Uterus (tissue), 2 donors: ENCODE measurements around the gene CPNE4.

Source experiments
- CTCF ChIP-seq, 4 experiments: fragments of 200-600 bp in 2 of 4; fragments of 450-650 bp in 2 of 4; sonication (generic) in 2 of 4; IDR thresholded peaks; one replicate each; pipeline ENCODE4 v1.5.1; 2016 to 2019; ENCODE audit warnings: antibody characterized with exemption in 4 of 4, mild to moderate bottlenecking in 2 of 4, moderate library complexity in 1 of 4
- POLR2A ChIP-seq, 2 donors: fragments of 450-650 bp; IDR thresholded peaks; one replicate each; pipeline ENCODE4 v1.6.1; 2016; ENCODE audit warnings: antibody characterized with exemption in 2 of 2, mild to moderate bottlenecking in 1 of 2, moderate library complexity in 1 of 2

DNA sequence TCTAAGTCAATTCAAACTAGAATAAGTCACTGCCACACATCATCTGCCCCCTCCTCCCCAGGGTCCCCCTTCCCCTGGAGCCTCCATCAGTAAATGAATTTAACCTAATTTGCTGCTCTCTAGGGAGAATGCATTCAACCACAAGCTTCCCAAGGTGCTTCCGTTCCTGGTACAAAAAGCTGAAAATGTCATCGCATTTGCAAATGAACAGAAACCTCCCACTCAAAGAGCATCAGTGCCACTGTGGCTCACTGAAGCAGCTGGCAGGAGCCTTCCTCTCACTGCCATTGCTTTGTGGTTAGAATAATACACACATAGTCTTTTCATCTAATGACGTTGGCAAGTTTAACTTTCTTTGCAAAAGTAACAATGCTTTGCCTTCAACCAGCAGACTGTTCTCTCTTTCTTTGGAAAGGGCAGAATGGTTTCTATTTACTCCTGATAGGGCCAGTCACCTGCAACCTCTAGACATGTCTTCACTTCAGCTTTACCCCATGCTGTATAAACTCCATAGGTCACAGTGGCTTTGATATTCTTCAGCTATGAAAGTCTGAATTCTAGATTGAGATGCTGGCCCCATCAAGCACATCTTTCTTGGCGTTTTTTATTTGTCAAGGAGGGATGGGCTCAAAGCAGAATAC, 238.1 kb downstream of the CPNE4 start:
- no peak for TF ChIP-seq CTCF (IDR thresholded peaks at IDR 0.05)
- TF ChIP-seq POLR2A (IDR thresholded peaks at IDR 0.05): no peak
